NCI-H1105 treated with DMSO at 0.1 percent for 48 hours (cell line): ENCODE data around the gene CYP2B6.
"Not testable (repeated sequence)": the region's sequence is repeated elsewhere in the genome, so short reads cannot be mapped to it uniquely, and the experiment has no call there.

Experiments
- DNase-seq: peaks from one replicate; lab custom pipeline; 2025; lab: John Stamatoyannopoulos, UW

CYP2B6 gene

GRCh38 chr19:40980743-40981442 is 10.2 kb upstream of the CYP2B6 start:
- DNase-seq: not testable (repeated sequence)

DNA sequence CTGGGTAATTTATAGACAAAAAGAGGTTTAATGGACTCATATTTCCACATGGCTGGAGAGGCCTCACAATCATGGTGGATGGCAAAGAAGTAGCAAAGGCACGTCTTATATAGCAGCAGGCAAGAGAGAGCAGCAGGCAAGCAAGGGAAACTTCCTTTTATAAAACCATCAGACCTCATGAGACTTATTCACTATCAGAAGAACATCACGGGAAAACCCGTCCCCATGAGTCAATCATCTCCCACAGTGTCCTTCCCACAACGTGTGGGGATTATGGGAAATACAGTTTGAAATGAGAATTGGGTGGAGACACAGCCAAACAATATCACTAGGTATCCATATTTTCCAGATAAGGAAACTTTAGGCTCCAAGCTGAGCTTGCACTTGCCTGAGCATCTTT is 9.5 kb upstream of the CYP2B6 start:
- no peak for DNase-seq

GRCh38 chr19:40982594-40983101 is 8.4 kb upstream of the CYP2B6 start:
- DNase-seq: no peak

DNA sequence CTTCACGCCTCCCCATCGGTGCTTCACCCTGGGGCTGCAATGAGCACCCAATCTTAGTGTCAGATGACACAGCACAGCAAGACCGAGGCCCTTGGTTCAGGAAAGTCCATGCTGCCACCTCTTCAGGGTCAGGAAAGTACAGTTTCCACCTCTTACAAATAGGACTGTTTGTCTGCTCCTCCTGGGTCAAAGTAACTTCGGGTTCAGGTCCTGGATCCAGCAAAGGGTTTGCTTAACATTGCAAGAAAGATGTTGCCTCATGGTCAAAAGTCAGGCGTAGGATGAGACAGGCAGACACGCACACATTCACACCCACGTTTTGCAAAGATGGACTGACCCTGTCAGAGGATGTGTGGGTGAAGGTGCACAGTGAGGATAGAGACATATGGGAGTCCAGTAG is 1.6 kb upstream of the CYP2B6 start:
- DNase-seq: no peak

GRCh38 chr19:40995355-40995754 is 4.3 kb downstream of the CYP2B6 start:
- no peak for DNase-seq

DNA sequence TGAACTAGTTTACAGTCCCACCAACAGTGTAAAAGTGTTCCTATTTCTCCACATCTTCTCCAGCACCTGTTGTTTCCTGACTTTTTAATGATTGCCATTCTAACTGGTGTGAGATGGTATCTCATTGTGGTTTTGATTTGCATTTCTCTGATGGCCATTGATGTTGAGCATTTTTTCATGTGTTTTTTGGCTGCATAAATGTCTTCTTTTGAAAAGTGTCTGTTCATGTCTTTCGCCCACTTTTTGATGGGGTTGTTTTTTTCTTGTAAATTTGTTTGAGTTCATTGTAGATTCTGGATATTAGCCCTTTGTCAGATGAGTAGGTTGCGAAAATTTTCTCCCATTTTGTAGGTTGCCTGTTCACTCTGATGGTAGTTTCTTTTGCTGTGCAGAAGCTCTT is 7.9 kb downstream of the CYP2B6 start:
- not testable (repeated sequence) for DNase-seq

DNA sequence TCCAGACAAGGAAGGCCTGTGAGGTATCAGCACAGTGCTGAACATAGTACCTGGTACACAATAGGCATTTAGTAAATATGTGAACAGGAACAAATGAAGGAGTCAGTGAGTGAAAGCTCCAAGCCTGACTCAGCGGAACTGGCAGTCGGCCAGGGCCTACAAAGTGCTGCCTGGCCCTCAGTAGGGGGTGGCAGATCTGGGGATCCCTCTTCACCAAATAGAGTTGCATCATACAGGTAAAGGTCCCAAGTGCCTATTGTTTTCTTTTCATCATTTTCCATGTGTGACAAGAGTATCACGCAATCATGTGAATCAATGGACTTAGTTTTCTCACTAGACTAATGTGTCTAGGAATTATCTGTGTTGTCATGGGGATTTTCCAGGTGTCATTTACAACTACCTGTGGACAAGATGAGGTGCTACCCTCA is 9.2 kb downstream of the CYP2B6 start:
- no peak for DNase-seq

GRCh38 chr19:41001243-41001971 is 10.3 kb downstream of the CYP2B6 start:
- DNase-seq: no peak

GRCh38 chr19:41003656-41004055 is 12.6 kb downstream of the CYP2B6 start:
- DNase-seq: not testable (repeated sequence)

- no peak for DNase-seq
Observed at GRCh38 chr19:41009700-41010235, 18.7 kb downstream of the CYP2B6 start.

- no peak for DNase-seq
Observed at GRCh38 chr19:41013359-41013758, 22.3 kb downstream of the CYP2B6 start.

DNA sequence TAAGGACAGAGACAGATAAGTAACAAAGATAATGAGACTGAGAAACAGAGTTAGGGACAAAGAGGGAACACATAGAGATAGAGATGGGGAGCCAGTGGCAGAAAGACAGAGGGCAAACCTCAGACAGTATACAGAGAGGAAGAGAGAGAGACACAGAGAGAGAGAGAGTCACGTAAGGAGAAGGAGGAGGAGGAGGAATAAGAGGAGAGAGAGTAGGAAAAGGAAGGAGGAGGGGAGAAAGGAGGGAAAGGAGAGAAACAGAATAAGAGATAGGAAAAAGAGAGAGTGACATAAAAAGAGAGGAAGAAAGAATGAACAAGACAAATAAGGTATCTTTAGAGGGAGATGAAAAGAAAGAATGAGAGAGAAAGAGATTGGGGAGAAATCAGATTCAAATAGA is 23.6 kb downstream of the CYP2B6 start:
- DNase-seq: no peak

DNA sequence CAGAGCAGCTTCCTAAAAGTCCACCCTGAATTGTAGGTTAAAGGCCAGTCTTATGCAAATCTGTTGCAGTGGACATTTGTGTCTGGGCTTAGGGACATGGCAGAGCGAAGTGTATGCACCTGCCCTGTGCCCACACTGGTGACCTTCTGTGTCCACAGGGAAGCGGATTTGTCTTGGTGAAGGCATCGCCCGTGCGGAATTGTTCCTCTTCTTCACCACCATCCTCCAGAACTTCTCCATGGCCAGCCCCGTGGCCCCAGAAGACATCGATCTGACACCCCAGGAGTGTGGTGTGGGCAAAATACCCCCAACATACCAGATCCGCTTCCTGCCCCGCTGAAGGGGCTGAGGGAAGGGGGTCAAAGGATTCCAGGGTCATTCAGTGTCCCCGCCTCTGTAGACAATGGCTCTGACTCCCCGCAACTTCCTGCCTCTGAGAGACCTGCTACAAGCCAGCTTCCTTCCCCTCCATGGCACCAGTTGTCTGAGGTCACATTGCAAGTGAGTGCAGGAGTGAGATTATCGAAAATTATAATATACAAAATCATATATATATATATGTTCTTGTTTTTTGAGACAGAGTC is 25.5 kb downstream of the CYP2B6 start:
- DNase-seq: no peak

DNA sequence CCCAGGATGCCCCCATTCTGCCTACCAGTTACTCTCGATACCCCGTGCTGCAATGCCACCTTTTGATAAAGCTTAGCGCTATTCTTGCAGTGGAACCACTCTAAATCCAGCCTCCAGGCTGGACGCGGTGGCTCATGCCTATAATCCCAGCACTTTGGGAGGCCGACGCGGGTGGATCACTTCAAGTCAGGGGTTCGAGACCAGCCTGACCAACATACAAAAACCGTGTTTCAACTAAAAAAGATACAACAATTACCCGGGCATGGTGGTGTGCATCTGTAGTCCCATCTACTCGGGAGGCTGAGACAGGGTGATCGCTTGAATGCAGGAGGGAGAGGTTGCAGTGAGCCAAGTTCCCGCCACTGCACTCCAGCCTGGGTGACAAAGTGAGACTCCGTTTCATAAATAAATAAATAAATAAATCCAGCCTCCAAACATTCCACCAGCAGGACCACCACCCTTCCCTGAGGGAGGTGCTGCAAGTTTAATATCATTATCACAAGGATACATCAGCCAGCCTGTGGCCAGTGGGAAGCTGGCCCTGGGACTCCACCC is 27.7 kb downstream of the CYP2B6 start:
- no peak for DNase-seq

GRCh38 chr19:41019346-41019745 is 28.3 kb downstream of the CYP2B6 start:
- no peak for DNase-seq

GRCh38 chr19:41023193-41023592 is 32.1 kb downstream of the CYP2B6 start:
- no peak for DNase-seq

DNA sequence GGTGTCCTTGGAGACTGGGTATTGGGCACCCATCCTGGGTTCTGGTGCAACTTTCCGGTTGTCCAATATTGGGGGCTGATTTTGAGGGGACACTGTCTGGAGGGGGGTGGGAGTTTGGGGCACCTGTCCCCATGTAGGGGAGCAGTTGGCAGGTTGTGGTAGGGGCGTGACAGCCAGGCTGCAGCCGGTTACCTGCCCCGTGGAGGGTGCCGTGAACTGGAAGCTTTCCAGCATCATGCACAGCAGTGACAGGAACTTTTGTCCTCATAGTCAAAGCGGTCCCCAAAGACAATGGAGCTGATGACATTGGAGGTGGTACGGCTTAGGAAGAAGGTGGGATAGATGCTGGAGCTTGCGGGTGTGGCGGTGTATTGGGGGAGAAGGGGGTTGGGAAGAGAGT is 34.3 kb downstream of the CYP2B6 start:
- no peak for DNase-seq

- DNase-seq: no peak
Observed at GRCh38 chr19:41025871-41026270, 34.8 kb downstream of the CYP2B6 start.

- DNase-seq: no peak
Observed at GRCh38 chr19:41027273-41027967, 36.3 kb downstream of the CYP2B6 start.

DNA sequence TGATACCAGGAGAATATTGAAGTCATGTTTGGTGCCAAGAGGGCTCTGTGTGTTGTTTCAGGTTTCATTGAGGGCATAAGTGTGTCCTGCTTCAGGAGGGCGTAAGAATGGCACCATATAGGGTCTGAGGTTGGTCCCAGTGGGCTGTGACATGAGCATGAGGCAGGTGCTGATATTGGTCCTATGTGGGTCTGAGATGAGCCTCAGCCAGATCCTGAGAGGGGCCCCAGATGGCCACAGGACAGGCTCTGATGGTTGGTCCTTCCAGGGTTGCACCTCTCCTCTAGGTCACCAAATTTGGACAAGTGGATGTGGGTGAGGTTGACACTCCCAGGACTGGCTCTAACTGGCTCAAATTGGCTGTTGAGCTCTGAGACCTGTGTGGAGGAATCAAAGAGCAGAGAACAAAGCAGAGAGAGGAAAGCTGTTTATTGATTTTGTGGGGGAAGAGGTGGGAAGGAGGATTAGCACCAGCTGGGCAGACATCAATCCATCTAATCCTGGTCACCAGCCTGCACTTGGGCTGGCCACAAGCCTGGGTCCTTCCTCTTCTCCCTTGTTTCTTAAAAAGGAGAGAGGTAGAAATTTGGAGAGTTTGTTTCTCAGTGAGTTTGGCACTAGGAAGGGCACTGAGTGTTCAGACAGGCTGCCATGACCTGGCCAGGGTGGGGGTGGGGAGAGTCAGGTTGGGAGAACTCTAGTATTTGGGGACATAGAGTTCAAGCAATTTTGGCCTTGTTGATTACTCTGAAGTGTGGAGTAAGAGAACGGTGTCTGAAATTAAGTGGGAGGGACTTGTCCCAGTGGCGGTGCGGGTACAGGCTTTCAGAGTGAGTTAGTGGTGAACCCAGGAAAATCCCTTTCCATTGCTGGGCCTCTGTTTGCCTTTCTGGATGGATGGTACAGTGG is 38.7 kb downstream of the CYP2B6 start:
- DNase-seq: no peak

DNA sequence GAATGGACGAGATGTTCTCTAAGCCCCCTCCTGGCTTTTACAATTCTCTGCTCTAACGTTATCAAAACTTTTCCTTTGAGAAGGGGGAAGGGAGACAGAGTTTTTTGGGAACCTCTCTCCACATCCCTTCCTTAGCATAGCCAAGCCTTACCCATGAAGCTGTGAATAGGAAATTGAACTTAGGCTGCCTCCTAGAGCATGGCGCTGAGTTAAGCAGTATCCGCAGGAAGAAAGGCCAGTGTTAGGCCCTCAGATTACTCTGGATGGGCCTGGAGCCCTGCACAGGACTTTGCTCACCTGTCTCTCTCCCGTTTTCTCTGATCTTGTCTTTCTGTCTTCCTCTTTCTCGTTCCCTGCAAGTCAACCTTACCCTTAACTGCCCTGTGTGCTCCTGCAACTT is 39.6 kb downstream of the CYP2B6 start:
- no peak for DNase-seq
